HS-27A (cell line): ENCODE measurements around the gene PNO1.
"Not testable (repeated sequence)": the region's sequence is repeated elsewhere in the genome, so short reads cannot be mapped to it uniquely, and the experiment has no call there.

Source experiments
- DNase-seq: peaks from one replicate; pipeline ENCODE4 v3.0.0-alpha.2; 2012; ENCODE audit warnings: low read depth, missing footprints

PNO1 gene

GRCh38 chr2:68157002-68157401, 686 bp upstream of the PNO1 start:
- no peak for DNase-seq

GRCh38 chr2:68158134-68158447, 403 bp downstream of the PNO1 start:
- no peak for DNase-seq

DNA sequence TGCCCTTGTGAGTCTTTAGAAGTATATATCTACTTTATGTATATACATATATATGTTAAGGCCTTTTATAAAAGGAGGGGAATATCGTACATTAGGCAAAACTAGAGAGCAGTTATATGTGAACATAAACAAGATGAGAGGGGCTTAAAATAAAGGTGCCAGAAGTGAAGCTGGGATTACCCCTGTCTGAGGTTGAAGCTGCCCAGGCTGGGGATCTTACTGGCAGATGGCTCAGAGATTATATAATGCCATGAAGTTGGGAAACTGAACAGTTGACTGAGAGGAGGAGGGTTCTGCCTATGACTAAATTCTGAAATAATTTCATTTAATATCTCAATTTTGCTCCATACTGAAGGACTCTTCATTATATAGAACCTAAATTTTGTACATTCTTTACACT, 6.0 kb downstream of the PNO1 start:
- DNase-seq, result no peak

- DNase-seq, result no peak
Observed at GRCh38 chr2:68167186-68167585, 9.5 kb downstream of the PNO1 start.

- no peak for DNase-seq
Observed at GRCh38 chr2:68169308-68169707, 11.6 kb downstream of the PNO1 start.

GRCh38 chr2:68171146-68171545, 13.5 kb downstream of the PNO1 start:
- DNase-seq, result no peak

GRCh38 chr2:68171684-68172083, 14.0 kb downstream of the PNO1 start:
- no peak for DNase-seq

DNA sequence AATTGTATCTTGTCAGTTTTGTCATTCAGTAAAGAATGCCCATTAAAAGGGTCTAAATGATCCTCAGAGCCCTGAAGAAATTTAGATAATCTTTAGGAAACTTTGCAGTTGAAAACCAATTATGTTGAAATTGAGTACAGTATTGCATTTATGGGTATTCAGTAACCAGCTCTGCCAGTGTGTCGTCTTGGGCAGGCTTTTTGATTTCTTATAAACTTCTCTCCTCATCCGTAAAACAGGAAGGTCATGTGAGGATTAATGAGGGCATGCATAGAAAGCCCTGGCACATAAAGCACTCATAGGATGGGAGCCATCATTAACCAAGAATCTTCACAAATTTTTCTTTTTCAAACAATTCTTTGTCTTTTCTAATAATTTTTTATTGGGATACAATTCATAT, 14.8 kb downstream of the PNO1 start:
- no peak for DNase-seq

DNA sequence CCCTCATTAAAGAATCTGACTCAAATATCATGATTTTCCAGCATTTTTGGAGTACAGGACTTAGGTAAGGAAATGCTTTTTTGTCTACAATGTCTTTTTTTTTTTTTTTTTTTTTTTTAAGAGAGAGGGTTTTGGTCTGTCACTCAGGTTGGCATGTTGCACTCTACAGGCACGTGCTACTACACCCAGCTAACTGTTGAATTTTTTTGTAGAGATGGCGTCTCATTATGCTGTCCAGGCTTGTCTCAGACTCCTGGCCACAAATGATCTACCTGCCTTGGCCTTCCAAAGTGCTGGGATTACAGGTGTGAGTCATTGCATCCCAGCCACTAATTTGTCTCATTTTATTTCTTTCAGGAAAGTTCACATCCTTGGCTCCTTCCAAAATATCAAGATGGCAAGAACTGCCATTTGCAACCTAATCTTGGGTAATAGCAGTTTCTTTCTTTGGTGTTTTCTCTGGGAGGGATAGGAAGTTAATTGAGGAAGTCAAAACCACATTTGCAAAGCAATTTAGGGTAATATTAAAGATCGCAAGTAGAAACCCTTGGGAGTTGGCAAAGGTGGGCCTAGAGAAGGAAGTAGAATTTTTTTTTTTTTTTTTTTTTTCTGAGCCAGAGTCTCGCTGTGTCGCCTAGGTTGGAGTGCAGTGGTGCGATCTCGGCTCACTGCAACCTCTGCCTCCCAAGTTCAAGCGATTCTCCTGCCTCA, 15.5 kb downstream of the PNO1 start:
- DNase-seq, result no peak

GRCh38 chr2:68175210-68175609, 17.5 kb downstream of the PNO1 start:
- DNase-seq, result not testable (repeated sequence)

DNA sequence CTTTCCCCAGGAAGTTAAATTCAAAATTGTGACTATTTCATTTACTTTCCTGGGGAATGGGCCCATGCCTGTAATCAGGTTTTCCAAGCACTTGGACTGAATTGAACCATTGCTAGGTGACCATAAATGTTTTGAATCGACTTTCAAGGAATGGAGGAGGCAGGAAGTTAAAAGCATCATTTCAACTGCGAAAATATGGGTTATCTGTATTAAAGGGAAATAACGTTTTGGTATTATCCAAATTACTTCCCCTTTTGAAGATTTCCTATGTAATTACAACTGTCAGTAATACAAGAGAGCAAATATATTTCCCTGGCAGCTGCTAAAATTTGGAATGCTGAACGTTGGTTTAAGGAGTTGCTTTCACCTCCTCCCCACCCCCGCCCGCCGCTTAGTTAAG, 19.0 kb downstream of the PNO1 start:
- DNase-seq, result no peak

DNA sequence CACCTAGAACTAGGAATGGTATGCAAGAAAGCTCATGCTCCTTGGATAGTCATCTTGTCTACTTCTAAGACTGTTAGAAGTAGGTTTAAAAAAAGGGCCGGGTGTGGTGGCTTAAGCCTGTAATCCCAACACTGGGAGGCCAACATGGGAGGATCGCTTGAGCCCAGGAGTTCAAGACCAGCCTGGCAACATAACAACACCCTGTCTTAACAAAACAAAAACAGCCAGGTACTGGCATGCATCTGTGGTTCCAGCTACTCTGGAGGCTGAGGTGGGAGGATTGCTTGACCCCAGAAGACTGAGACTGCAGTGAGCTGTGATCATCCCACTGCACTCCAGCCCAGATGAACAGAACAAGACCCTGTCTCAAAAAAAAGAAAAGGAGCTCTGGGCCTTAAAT, 19.9 kb downstream of the PNO1 start:
- DNase-seq, result no peak

GRCh38 chr2:68178432-68178831, 20.7 kb downstream of the PNO1 start:
- no peak for DNase-seq

DNA sequence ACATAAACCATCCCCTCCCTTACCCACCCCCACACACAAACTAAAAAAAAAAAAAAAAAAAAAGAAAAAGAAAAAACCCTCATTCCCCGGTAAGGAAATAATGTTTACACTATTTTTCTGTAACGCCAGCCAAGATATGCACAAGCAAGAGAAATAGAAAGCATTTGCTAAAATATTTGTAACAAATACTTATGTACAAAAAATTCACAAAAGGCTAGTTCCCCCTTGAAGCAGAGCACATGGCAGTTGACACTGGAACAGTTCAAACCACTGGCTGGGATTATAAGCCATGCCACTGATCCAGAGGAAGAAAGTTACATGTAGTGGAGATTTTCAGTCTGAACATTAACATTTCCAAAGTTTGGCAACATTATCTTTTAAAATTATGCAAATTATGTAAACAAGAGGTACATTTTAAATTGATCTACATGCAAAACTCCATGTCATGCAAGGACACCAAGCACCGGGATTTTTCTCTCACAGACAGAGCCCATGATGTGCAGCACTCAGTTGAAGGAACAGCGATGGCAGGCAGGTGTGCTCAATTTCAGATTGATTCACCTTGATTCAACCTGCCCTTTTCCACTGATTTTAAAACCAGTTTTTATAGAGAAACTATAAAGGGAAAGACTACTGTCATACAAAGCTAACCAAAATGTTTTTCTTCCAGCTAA, 21.4 kb downstream of the PNO1 start:
- no peak for DNase-seq

- DNase-seq, result no peak
Observed at GRCh38 chr2:68182902-68183301, 25.2 kb downstream of the PNO1 start.

DNA sequence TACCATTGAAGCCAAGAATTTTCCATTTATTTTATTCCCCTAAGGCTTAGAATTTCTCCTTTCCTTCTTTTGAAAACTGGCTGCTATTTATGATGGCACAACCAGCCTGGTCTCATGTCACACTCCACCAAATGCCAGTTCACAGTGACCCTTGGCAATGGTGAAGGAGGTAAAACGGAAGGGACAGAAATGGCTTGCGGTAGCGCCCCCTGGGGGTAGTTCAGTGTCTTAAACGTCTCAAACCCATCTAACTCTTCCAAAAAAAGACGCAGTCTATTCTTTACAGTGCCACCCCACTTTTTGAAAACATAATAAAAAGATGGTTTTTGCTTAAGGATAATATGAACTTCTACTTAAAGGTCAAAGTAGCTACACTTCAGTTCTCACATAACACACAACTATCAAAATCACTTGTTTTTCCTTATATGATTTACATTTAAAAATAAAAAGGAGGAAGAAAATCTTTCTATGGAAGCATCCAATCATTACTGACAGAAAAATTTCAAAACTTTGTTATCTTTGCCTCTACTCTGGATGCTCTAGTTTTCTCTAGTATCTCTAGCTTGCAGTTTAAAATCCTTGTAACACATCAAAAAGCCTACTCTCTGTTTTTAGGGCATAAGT, 28.0 kb downstream of the PNO1 start:
- no peak for DNase-seq

DNA sequence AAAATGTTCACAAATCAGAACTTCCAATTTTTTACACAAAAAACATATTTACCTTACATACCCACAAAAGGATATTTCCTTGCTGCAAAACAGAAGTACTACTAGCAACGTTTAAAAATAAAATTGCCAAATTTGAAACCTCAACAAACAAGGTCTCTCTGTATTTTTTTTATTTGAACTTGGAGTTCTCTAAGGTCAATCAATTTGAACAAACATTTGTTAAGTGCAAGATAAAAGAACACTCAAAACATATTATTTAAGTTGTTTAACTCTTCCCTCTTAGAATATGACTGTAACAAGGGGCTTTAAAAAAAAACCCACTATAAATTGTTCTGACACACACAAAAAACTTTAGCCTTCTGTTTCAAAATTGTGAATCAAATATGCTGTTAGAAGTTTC, 29.6 kb downstream of the PNO1 start:
- DNase-seq, result no peak

- no peak for DNase-seq
Observed at GRCh38 chr2:68188831-68189230, 31.1 kb downstream of the PNO1 start.

DNA sequence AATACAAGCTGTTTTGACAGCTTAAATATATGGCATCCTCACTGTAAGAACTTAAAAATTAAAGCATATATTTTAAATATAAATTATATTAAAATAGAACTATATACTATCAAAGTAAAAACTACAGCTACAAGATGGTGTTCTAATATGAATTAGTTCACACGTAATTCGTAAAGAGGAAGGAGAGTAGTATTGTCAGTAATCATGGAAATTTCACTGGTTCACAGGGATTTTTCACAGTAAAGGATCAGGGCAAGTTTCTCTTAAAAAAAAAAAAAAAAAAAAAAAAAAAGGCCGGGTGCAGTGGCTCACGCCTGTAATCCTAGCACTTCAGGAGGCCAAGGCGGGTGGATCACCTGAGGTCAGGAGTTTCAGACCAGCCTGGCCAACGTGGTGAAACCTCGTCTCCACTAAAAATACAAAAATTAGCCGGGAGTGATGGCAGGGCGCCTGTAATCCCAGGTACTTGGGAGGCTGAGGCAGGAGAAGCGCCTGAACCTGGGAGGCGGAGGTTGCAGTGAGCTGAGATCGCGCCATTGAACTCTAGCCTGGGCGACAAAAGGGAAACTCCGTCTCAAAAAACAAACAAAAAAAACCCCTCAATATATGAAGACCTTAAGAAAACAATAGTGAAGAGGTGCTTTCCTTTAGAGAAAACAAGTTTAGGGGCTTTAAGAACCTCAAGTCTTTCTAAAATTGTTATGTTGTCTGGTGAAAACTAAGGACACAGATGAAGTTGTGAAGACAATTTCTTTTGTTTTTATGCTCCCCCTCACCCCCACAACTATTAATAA, 32.5 kb downstream of the PNO1 start:
- no peak for DNase-seq

DNA sequence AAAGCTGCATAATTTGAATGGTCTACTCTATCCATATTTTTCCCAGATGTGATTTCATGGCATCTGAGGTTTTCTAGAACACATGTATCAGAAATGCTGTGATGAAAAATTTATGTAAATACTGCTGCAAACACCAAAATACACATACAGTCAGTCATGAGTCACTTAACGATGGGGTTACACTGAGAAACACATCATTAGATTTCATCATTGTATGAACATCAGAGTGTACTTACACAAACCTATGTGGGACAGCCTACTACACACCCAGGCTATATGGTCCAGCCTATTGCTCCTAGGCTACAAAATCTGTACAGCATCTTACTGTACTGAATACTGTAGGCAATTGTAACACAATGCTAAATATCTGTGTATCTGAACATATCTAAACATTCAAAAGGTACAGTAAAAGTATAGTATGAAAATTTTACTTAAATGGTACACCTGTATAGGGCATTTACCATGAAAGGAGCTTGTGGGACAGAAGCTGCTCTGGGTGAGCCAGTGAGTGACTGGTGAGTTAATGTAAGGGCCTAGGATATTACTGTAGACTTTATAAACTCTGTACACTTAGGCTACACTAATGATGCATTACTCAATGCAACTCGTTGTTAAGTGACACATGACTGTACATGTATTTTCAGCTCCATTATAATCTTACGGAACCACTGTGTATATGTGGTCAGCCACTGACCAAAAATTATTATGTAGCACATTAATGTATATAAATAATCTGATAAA, 33.5 kb downstream of the PNO1 start:
- DNase-seq, result no peak

DNA sequence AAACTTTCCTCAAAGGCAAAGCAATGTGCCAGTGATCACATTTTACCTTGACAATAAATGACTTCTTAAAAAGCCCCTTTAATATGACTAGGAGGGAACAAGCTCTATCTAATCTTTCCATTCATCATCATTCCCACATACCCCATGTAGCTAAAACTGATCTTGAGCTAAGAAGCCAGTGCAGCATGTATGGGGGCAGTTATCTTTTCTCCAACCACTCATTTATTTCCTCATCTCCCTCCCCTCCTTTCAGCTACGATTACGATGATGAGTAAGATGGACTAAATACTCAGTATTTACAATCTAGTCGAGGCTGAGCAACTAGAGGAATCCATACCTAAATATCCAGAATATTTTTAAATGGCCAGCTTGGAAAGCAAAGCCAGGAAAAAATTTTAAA, 35.5 kb downstream of the PNO1 start:
- DNase-seq, result no peak

GRCh38 chr2:68193787-68194372, 36.2 kb downstream of the PNO1 start:
- no peak for DNase-seq
